Measurements from ENCODE around the gene SLC46A1.

- TF ChIP-seq, protein P1, sequence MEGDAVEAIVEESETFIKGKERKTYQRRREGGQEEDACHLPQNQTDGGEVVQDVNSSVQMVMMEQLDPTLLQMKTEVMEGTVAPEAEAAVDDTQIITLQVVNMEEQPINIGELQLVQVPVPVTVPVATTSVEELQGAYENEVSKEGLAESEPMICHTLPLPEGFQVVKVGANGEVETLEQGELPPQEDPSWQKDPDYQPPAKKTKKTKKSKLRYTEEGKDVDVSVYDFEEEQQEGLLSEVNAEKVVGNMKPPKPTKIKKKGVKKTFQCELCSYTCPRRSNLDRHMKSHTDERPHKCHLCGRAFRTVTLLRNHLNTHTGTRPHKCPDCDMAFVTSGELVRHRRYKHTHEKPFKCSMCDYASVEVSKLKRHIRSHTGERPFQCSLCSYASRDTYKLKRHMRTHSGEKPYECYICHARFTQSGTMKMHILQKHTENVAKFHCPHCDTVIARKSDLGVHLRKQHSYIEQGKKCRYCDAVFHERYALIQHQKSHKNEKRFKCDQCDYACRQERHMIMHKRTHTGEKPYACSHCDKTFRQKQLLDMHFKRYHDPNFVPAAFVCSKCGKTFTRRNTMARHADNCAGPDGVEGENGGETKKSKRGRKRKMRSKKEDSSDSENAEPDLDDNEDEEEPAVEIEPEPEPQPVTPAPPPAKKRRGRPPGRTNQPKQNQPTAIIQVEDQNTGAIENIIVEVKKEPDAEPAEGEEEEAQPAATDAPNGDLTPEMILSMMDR (IDR thresholded peaks at IDR 0.05), result peak; percentile 17
- no peak for TF ChIP-seq EZH2 (IDR thresholded peaks at IDR 0.05; ENCODE audit: borderline replicate concordance, insufficient read depth, low read depth, low read length, poor library complexity, severe bottlenecking)
These were observed 20.1 kb upstream of the SLC46A1 start for GRCh38 chr17:28426081-28426519.
